Esophagus squamous epithelium (tissue), 5 donors: ENCODE results near the gene PIP4K2C. TPM values are rescaled to one million over a fixed set of nuclear protein-coding genes. Genes with fewer than 3 reads are reported as not detected.

Experiments
- DNase-seq: peaks from one replicate; lab custom pipeline; 2025; lab: John Stamatoyannopoulos, UW
- H3K27ac ChIP-seq, 4 donors: fragments of 200-600 bp; sonication (generic); one replicate each; pipeline ENCODE4 v1.5.1; 2016 to 2019; ENCODE audit warnings: mild to moderate bottlenecking in 1 of 4
- H3K27me3 ChIP-seq, 4 donors: fragments of 200-600 bp; sonication (generic); 1 replicate in 3 of 4; 2 replicates in 1 of 4; pipeline versions ENCODE4 v1.5.1 to v1.6.0; 2017 to 2021; ENCODE audit warnings: antibody characterized with exemption in 1 of 4
- H3K36me3 ChIP-seq, 3 donors: fragments of 200-600 bp; sonication (generic); one replicate each; pipeline ENCODE4 v1.5.1; 2016 to 2019
- H3K4me1 ChIP-seq, 3 donors: fragments of 200-600 bp; sonication (generic); one replicate each; pipeline ENCODE4 v1.5.1; 2017 to 2019
- H3K4me3 ChIP-seq, 4 donors: fragments of 200-600 bp; sonication (generic); 1 replicate in 3 of 4; 2 replicates in 1 of 4; pipeline ENCODE4 v1.5.1; 2016 to 2019; ENCODE audit warnings: mild to moderate bottlenecking in 2 of 4, moderate library complexity in 1 of 4
- H3K9me3 ChIP-seq, 3 donors: fragments of 200-600 bp; sonication (generic); one replicate each; pipeline ENCODE4 v1.5.1; 2016 to 2019
- POLR2A ChIP-seq, 4 donors: fragments of 450-650 bp; IDR thresholded peaks; one replicate each; pipeline ENCODE4 v1.6.1; 2017; ENCODE audit warnings: antibody characterized with exemption in 4 of 4, mild to moderate bottlenecking in 4 of 4, moderate library complexity in 3 of 4
- WGBS, 2 donors: methylation state at CpG; one replicate each; pipeline ENCODE4 v1.1.5; 2018; 5-methylcytosine and 5-hydroxymethylcytosine counted together
- intact Hi-C: fragments of 100-400 bp; cut with DNase I; formaldehyde crosslinking; loops from one replicate; pipeline ENCODE4 v1.15.0; 2022
- total RNA-seq, 4 donors: library from RNA; depleted of rRNA; stranded (reverse); fragments of >200 nt; gene quantifications; one replicate each; pipeline ENCODE4 v1.1.0, GENCODE V29; 2016
- TF ChIP-seq, protein P1 (sequence below), 6 experiments: fragments of 450-650 bp in 4 of 6; fragments of 200-600 bp in 2 of 6; sonication (generic) in 2 of 6; IDR thresholded peaks; one replicate each; pipeline ENCODE4 v1.5.1; 2016 to 2019; ENCODE audit warnings: antibody characterized with exemption in 6 of 6, mild to moderate bottlenecking in 4 of 6, moderate library complexity in 4 of 6
- donor health status: DM: yes; HTN: yes; CAD: no.

The PIP4K2C gene
- total RNA-seq, 4 donors from 2014 or later = 25.2 to 41.7 (median 33.1) TPM

- Histone ChIP-seq H3K4me3 (no peak overlapping the region), H3K36me3 (no peaks in the 10 kb centered on the region), H3K4me1 (peaks cover 11 to 37% (median 15%) of the 10 kb centered on the region in 3 donors), H3K27ac (no peak overlapping the region), H3K9me3 (no peaks in the 10 kb centered on the region), H3K27me3 (peaks cover 26 to 100% (median 34%) of the 10 kb centered on the region in 4 donors)
- no peak for DNase-seq
- TF ChIP-seq POLR2A (IDR thresholded peaks at IDR 0.05) = no peak
- TF ChIP-seq, protein P1, sequence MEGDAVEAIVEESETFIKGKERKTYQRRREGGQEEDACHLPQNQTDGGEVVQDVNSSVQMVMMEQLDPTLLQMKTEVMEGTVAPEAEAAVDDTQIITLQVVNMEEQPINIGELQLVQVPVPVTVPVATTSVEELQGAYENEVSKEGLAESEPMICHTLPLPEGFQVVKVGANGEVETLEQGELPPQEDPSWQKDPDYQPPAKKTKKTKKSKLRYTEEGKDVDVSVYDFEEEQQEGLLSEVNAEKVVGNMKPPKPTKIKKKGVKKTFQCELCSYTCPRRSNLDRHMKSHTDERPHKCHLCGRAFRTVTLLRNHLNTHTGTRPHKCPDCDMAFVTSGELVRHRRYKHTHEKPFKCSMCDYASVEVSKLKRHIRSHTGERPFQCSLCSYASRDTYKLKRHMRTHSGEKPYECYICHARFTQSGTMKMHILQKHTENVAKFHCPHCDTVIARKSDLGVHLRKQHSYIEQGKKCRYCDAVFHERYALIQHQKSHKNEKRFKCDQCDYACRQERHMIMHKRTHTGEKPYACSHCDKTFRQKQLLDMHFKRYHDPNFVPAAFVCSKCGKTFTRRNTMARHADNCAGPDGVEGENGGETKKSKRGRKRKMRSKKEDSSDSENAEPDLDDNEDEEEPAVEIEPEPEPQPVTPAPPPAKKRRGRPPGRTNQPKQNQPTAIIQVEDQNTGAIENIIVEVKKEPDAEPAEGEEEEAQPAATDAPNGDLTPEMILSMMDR (IDR thresholded peaks at IDR 0.05) = no peak
- 88 to 93% methylated on average over 3 of the region's 8 CpGs for WGBS, 2 donors
- intact Hi-C loops = loop anchor here (5.0 kb wide), 1 partner anchor 42 kb away; no protein-coding TSS in a partner anchor
These were observed 33.6 kb downstream of the PIP4K2C start for GRCh38 chr12:57624441-57625220.

DNA sequence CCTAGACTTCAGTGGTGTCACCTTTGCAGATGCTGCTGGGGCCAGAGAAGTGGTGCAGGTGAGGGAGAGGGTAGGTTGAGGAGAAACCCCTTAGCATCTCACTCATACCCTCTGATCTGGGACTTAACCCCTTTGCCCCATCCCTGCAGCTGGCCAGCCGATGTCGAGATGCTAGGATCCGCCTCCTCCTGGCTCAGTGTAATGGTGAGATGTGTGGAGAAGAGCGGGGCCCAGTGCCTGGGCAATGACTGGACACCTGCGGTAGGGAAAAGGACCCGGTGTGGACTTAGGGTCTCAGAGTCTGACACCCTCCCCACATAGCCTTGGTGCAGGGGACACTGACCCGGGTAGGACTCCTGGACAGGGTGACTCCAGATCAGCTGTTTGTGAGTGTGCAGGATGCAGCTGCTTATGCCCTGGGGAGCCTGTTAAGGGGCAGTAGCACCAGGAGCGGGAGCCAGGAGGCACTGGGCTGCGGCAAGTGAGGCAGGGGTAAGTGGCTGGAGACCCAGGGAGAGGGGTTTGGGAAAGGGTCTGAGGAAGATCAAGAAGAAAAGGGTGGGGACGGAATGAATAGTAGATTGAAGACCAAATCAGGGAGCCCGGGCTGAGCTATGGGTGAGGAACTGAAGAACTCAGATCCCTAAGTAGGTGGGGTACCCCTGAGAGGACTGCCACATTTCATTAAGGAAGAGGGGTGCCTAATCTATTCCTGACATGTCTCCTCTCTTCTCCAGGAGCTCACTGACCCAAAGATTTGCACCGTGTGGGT is 34.5 kb downstream of the PIP4K2C start:
- Histone ChIP-seq H3K4me1 (peaks cover 11 to 30% (median 13%) of the 10 kb centered on the region in 3 donors), H3K4me3 (no peak overlapping the region), H3K36me3 (no peaks in the 10 kb centered on the region), H3K27me3 (peaks cover 22 to 100% (median 27%) of the 10 kb centered on the region in 4 donors), H3K9me3 (no peaks in the 10 kb centered on the region), H3K27ac (no peak overlapping the region)
- intact Hi-C loops = no loop called here
- no peak for TF ChIP-seq POLR2A (IDR thresholded peaks at IDR 0.05)
- TF ChIP-seq, protein P1 (IDR thresholded peaks at IDR 0.05) = no peak
- no peak for DNase-seq
- WGBS, 2 donors = 72 to 85% methylated on average over 9 to 12 of the region's 12 CpGs

- WGBS, 2 donors = 40 to 48% methylated on average over 6 to 8 of the region's 13 CpGs
- intact Hi-C loops = no loop called here
- no peaks in the 10 kb centered on the region for H3K36me3 ChIP-seq
- no peaks in the 10 kb centered on the region for H3K9me3 ChIP-seq
- no peak for DNase-seq
- no peak overlapping the region for H3K4me3 ChIP-seq
- peaks cover 5 to 21% (median 7%) of the 10 kb centered on the region in 3 donors for H3K4me1 ChIP-seq
- H3K27ac ChIP-seq = no peak overlapping the region
- peaks cover 15 to 100% (median 19%) of the 10 kb centered on the region in 4 donors for H3K27me3 ChIP-seq
- no peak for TF ChIP-seq POLR2A (IDR thresholded peaks at IDR 0.05)
- TF ChIP-seq, protein P1 (IDR thresholded peaks at IDR 0.05) = no peak
These were observed 35.3 kb downstream of the PIP4K2C start for GRCh38 chr12:57626111-57626920.

DNA sequence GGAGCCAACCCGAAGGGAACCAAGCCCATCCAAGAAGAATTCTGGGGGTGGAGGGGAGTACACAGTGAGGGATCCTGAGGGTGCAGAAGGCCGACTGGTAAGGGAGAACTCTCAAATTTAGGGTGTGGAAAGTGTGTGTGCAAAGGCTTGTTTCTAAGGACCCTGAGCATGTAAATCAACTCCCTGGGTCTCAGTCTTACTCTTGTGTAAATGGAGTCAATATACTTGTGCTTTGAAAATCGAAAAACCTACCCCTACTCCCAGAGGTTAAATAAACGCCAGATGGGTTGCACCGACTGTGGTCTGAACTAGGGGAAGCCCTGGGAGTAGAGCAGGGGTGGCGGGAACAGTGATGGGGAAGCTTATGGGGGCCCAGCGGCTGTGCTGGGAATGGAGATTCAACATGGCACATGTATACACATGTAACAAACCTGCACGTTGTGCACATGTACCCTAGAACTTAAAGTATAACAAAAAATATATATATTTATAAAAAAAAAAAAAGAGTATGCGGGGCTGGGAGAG is 36.0 kb downstream of the PIP4K2C start:
- Histone ChIP-seq H3K36me3 (no peaks in the 10 kb centered on the region), H3K27me3 (peaks cover 13 to 100% (median 21%) of the 10 kb centered on the region in 4 donors), H3K4me3 (no peak overlapping the region), H3K27ac (no peak overlapping the region), H3K4me1 (peaks cover 4 to 19% (median 4%) of the 10 kb centered on the region in 3 donors), H3K9me3 (no peaks in the 10 kb centered on the region)
- TF ChIP-seq, protein P1 (IDR thresholded peaks at IDR 0.05) = no peak
- no peak for TF ChIP-seq POLR2A (IDR thresholded peaks at IDR 0.05)
- WGBS, 2 donors = 26 to 47% methylated on average over 8 to 9 of the region's 9 CpGs
- intact Hi-C loops = no loop called here
- no peak for DNase-seq
